Left lung (tissue), 10 donors: ENCODE results near the gene HOXB2. TPM values are rescaled to one million over a fixed set of nuclear protein-coding genes. Genes with fewer than 3 reads are reported as not detected.

Experiments
- ATAC-seq: fragments of 200-7000 bp; cut with Tn5 transposase; one replicate; pipeline ENCODE4 v1.9.1; 2020; ENCODE audit warnings: moderate library complexity
- DNase-seq, 4 donors: peaks; one replicate each; pipeline ENCODE4 v3.0.0-alpha.2; 2013 to 2020
- H3K27ac ChIP-seq, 2 donors: fragments of 200-600 bp; sonication (generic) in 1 of 2; one replicate each; pipeline versions ENCODE4 v1.5.0 to v1.8.0; 2020 to 2021
- H3K27me3 ChIP-seq, 2 donors: fragments of 200-600 bp; sonication (generic) in 1 of 2; one replicate each; pipeline versions ENCODE4 v1.5.0 to v1.8.0; 2020 to 2021
- H3K36me3 ChIP-seq, 2 donors: fragments of 200-600 bp; sonication (generic) in 1 of 2; one replicate each; pipeline versions ENCODE4 v1.5.0 to v1.8.0; 2020 to 2021
- H3K4me1 ChIP-seq, 2 donors: fragments of 200-600 bp; one replicate each; pipeline ENCODE4 v1.8.0; 2021
- H3K4me3 ChIP-seq, 2 donors: fragments of 200-600 bp; sonication (generic) in 1 of 2; one replicate each; pipeline versions ENCODE4 v1.5.0 to v1.8.0; 2020 to 2021; ENCODE audit warnings: mild to moderate bottlenecking in 1 of 2
- H3K9me3 ChIP-seq, 2 donors: fragments of 200-600 bp; sonication (generic) in 1 of 2; one replicate each; pipeline versions ENCODE4 v1.5.0 to v1.8.0; 2020 to 2021
- intact Hi-C, 2 donors: fragments of 100-400 bp; cut with DNase I; formaldehyde crosslinking; loops; one replicate each; pipeline versions ENCODE4 v1.11.2 to v1.14.2; 2022
- polyA plus RNA-seq, 6 donors: library from polyadenylated mRNA; unstranded; fragments of 120-200 nt; gene quantifications; one replicate each; pipeline ENCODE4 v1.2.1, GENCODE V29; 2013; ENCODE audit not compliant: insufficient read length in 6 of 6
- total RNA-seq, 2 donors: library from RNA; stranded (reverse); fragmentation: NEBNext Ultra II Directional; extraction: Animal tissue kit (Norgen Biotek cat#: 25700); gene quantifications; one replicate each; pipeline ENCODE4 v1.2.1, GENCODE V29; 2021
- TF ChIP-seq, protein P1 (sequence below), 2 donors: fragments of 200-600 bp; sonication (generic) in 1 of 2; IDR thresholded peaks; one replicate each; pipeline versions ENCODE4 v1.5.0 to v1.8.0; 2021; ENCODE audit warnings: antibody characterized with exemption in 2 of 2
- donor health status: DM: no; HTN: yes; CAD: no.
- donor health status: DM: no; HTN: no; CAD: no.

Gene HOXB2
- total and polyA plus RNA-seq, 8 donors, result 9.7 to 33.6 (median 24.9) TPM

DNA sequence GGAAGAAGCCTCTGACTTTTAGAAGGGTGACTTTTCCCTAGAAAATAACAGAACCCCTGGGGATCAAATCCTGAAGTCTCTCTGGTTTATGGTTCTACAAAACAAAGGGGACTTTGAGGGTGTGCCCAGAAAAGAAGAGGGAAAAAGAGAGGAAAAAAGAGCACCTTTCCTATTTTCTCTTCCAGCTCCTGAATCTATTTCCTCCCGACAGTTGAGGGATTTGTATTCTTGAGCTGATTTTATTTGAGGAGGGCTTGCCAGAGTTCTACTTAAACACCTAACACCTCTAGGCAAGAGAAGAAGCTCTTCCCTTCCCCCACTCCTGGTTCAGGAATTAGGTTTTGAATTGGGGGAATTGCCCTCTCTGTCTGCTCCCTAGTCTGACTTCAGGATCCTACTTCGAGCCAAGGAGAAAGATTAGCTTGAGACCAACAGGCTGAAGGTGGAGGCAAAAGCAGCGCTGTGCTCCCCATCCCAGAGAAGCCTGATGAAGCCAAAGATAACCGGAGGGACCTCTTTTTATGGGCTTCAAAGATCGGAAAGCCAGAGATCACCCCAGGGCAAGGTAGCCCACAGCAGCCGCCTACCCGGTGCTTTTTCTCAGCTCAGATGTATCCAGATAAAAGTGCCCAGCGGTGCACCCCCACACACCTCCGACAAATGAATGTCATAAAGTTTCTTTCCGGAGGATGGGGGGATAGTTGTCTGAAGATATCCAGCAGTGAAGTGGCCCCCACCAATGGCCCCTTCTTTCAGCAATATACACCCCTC, 44.3 kb upstream of the HOXB2 start:
- no peaks in the 10 kb centered on the region for H3K9me3 ChIP-seq
- peak overlapping the region; percentile 76 to 90 for H3K27ac ChIP-seq
- no peaks in the 10 kb centered on the region for H3K36me3 ChIP-seq
- ATAC-seq, result no peak
- TF ChIP-seq, protein P1, sequence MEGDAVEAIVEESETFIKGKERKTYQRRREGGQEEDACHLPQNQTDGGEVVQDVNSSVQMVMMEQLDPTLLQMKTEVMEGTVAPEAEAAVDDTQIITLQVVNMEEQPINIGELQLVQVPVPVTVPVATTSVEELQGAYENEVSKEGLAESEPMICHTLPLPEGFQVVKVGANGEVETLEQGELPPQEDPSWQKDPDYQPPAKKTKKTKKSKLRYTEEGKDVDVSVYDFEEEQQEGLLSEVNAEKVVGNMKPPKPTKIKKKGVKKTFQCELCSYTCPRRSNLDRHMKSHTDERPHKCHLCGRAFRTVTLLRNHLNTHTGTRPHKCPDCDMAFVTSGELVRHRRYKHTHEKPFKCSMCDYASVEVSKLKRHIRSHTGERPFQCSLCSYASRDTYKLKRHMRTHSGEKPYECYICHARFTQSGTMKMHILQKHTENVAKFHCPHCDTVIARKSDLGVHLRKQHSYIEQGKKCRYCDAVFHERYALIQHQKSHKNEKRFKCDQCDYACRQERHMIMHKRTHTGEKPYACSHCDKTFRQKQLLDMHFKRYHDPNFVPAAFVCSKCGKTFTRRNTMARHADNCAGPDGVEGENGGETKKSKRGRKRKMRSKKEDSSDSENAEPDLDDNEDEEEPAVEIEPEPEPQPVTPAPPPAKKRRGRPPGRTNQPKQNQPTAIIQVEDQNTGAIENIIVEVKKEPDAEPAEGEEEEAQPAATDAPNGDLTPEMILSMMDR (IDR thresholded peaks at IDR 0.05), result no peak
- peaks cover 6 to 57% of the 10 kb centered on the region in 2 donors for H3K4me1 ChIP-seq
- no peak for DNase-seq
- H3K4me3 ChIP-seq, result peak overlapping the region; percentile 24 to 26
- intact Hi-C loops, result no loop called here
- H3K27me3 ChIP-seq, result peaks cover 53 to 100% of the 10 kb centered on the region in 2 donors

GRCh38 chr17:48588528-48588927, 43.6 kb upstream of the HOXB2 start:
- ATAC-seq (no peak), DNase-seq (no peak)
- Histone ChIP-seq H3K36me3 (no peaks in the 10 kb centered on the region), H3K4me1 (peaks cover 9 to 60% of the 10 kb centered on the region in 2 donors), H3K9me3 (no peaks in the 10 kb centered on the region), H3K4me3 (no peak overlapping the region), H3K27ac (peak overlapping the region; percentile 76 to 90), H3K27me3 (peaks cover 55 to 100% of the 10 kb centered on the region in 2 donors)
- intact Hi-C loops, result no loop called here
- TF ChIP-seq, protein P1 (IDR thresholded peaks at IDR 0.05), result no peak

DNA sequence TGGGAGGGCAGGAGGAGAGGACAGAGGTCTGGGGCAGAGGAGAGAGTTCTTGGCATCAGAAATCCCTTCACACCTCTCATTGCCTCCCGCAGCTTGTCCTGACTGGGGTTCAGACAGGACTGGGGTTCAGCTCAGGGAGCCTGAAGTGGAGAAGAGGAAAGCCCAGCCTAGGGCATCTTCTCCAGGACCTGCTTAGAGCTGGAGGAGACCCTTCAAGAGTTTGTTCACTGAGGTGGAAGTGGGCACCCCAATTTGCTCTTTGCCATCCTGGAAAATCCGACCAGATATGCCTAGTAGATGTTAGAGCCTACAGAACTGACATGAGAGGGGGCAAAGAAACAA, 43.1 kb upstream of the HOXB2 start:
- H3K36me3 ChIP-seq, result no peaks in the 10 kb centered on the region
- no peak overlapping the region for H3K4me3 ChIP-seq
- H3K9me3 ChIP-seq, result no peaks in the 10 kb centered on the region
- peaks cover 51 to 100% of the 10 kb centered on the region in 2 donors for H3K27me3 ChIP-seq
- H3K27ac ChIP-seq, result peak overlapping the region; percentile 76 to 90
- TF ChIP-seq, protein P1 (IDR thresholded peaks at IDR 0.05), result no peak
- DNase-seq (no peak), ATAC-seq (no peak)
- intact Hi-C loops, result no loop called here
- H3K4me1 ChIP-seq, result peaks cover 8 to 56% of the 10 kb centered on the region in 2 donors

DNA sequence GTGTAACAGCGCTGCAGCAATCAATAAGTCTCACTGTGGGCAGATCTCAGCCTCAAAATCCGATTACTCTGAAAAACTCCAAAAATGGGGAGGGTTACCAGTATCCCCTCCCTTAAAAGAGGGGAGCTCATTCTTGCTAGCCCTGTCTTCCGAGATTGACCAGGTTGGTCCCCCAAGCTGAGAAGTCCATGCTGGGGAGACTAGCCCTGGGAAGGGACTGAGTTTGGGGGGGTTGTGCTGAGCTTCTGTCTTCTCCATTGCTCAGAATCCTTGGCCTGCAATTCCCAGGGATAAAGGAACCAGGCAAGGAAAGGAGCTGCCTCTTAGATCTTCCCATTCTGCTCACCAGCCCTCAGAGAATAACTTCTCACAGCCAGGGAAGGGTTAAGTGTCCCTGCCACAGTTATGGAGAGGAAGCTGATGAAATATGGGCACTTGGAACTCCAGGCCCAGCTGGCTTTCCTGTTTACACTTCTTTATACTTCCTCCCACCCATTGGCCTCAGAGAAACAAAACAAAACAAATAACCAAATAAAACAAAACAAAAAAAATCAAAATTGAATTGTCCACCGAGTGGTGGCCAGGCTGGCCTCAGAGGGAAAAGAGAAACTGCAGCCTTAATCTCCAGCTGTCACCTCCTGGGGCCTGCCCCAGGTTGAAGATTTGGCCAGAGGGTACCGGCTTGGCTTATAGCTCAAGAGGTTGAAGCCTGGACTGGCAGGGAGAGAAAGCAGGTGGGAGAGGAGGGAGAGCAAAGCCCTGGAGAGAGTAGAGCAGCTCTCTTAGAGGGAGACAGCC, 42.6 kb upstream of the HOXB2 start:
- DNase-seq (peak in 2 of 4 donors; percentile 60 to 81), ATAC-seq (no peak)
- intact Hi-C loops, result no loop called here
- H3K4me1 ChIP-seq, result peaks cover 5 to 54% of the 10 kb centered on the region in 2 donors
- TF ChIP-seq, protein P1 (IDR thresholded peaks at IDR 0.05), result no peak
- peak overlapping the region in 1 of 2 donors; percentile 1 for H3K4me3 ChIP-seq
- H3K36me3 ChIP-seq, result no peaks in the 10 kb centered on the region
- H3K27me3 ChIP-seq, result peaks cover 52 to 100% of the 10 kb centered on the region in 2 donors
- H3K27ac ChIP-seq, result peak overlapping the region; percentile 76 to 90
- no peaks in the 10 kb centered on the region for H3K9me3 ChIP-seq
